Body of pancreas (tissue), 4 donors: ENCODE results near the gene DENND1A.

Experiments used
- CTCF ChIP-seq, 7 experiments: fragments of 450-650 bp in 4 of 7; fragments of 200-600 bp in 3 of 7; sonication (generic) in 3 of 7; IDR thresholded peaks; one replicate each; pipeline ENCODE4 v1.5.1; 2016 to 2019; ENCODE audit warnings: antibody characterized with exemption in 7 of 7
- POLR2A ChIP-seq, 3 donors: fragments of 450-650 bp; IDR thresholded peaks; one replicate each; pipeline ENCODE4 v1.6.1; 2016; ENCODE audit warnings: antibody characterized with exemption in 3 of 3, mild to moderate bottlenecking in 2 of 3

GRCh38 chr9:123445116-123445515 is 484.8 kb downstream of the DENND1A start:
- TF ChIP-seq CTCF (IDR thresholded peaks at IDR 0.05): no peak
- no peak for TF ChIP-seq POLR2A (IDR thresholded peaks at IDR 0.05)
